Panc1 (cell line): Measurements from ENCODE around the gene IFNAR1.
"Not testable (repeated sequence)": the region's sequence is repeated elsewhere in the genome, so short reads cannot be mapped to it uniquely, and the experiment has no call there.

Experiments
- POLR2AphosphoS5 ChIP-seq: IDR thresholded peaks from 2 replicates; pipeline ENCODE4 v1.6.1; 2012; ENCODE audit warnings: mild to moderate bottlenecking, low read depth, low read length, moderate library complexity
- SIN3A ChIP-seq: IDR thresholded peaks from 2 replicates; pipeline ENCODE4 v1.6.1; 2012; ENCODE audit warnings: low read depth, mild to moderate bottlenecking, low read length, moderate library complexity, borderline replicate concordance; ENCODE audit not compliant: insufficient read depth
- TF ChIP-seq, protein P1 (sequence below): fragments of 450-650 bp; IDR thresholded peaks from 2 replicates; pipeline ENCODE4 v1.5.1; 2017; ENCODE audit warnings: mild to moderate bottlenecking
- TF ChIP-seq, protein P2 (sequence below), 2 experiments: IDR thresholded peaks; 2 replicates each; pipeline ENCODE4 v1.6.1; 2011 to 2012; ENCODE audit warnings: low read depth in 2 of 2, control low read depth in 1 of 2, low read length in 1 of 2, mild to moderate bottlenecking in 1 of 2, moderate library complexity in 1 of 2; ENCODE audit not compliant: insufficient read depth in 1 of 2

GRCh38 chr21:33323610-33324009 is 1.2 kb upstream of the IFNAR1 start:
- TF ChIP-seq, protein P1, sequence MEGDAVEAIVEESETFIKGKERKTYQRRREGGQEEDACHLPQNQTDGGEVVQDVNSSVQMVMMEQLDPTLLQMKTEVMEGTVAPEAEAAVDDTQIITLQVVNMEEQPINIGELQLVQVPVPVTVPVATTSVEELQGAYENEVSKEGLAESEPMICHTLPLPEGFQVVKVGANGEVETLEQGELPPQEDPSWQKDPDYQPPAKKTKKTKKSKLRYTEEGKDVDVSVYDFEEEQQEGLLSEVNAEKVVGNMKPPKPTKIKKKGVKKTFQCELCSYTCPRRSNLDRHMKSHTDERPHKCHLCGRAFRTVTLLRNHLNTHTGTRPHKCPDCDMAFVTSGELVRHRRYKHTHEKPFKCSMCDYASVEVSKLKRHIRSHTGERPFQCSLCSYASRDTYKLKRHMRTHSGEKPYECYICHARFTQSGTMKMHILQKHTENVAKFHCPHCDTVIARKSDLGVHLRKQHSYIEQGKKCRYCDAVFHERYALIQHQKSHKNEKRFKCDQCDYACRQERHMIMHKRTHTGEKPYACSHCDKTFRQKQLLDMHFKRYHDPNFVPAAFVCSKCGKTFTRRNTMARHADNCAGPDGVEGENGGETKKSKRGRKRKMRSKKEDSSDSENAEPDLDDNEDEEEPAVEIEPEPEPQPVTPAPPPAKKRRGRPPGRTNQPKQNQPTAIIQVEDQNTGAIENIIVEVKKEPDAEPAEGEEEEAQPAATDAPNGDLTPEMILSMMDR = not testable (repeated sequence)
- TF ChIP-seq SIN3A, POLR2AphosphoS5: not testable (repeated sequence)
- TF ChIP-seq, protein P2, sequence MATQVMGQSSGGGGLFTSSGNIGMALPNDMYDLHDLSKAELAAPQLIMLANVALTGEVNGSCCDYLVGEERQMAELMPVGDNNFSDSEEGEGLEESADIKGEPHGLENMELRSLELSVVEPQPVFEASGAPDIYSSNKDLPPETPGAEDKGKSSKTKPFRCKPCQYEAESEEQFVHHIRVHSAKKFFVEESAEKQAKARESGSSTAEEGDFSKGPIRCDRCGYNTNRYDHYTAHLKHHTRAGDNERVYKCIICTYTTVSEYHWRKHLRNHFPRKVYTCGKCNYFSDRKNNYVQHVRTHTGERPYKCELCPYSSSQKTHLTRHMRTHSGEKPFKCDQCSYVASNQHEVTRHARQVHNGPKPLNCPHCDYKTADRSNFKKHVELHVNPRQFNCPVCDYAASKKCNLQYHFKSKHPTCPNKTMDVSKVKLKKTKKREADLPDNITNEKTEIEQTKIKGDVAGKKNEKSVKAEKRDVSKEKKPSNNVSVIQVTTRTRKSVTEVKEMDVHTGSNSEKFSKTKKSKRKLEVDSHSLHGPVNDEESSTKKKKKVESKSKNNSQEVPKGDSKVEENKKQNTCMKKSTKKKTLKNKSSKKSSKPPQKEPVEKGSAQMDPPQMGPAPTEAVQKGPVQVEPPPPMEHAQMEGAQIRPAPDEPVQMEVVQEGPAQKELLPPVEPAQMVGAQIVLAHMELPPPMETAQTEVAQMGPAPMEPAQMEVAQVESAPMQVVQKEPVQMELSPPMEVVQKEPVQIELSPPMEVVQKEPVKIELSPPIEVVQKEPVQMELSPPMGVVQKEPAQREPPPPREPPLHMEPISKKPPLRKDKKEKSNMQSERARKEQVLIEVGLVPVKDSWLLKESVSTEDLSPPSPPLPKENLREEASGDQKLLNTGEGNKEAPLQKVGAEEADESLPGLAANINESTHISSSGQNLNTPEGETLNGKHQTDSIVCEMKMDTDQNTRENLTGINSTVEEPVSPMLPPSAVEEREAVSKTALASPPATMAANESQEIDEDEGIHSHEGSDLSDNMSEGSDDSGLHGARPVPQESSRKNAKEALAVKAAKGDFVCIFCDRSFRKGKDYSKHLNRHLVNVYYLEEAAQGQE (IDR thresholded peaks at IDR 0.05; ENCODE audit: insufficient read depth in 1 of 2, low read depth in 2 of 2, low read length in 1 of 2) = not testable (repeated sequence)
